DOHH2 (cell line): ENCODE results near the gene NDRG3.

Experiments used
- H3F3A ChIP-seq: fragments of 200-600 bp; sonication (generic), shearing (Covaris generic); 2 replicates; pipeline ENCODE4 v1.6.0; 2016; ENCODE audit warnings: antibody characterized with exemption, mild to moderate bottlenecking; ENCODE audit not compliant: control insufficient read depth, insufficient read depth
- H3K27ac ChIP-seq: fragments of 200-600 bp; sonication (generic); 2 replicates; pipeline ENCODE4 v1.5.1; 2014; ENCODE audit warnings: low read depth, mild to moderate bottlenecking, low read length, moderate library complexity
- H3K27me3 ChIP-seq: fragments of 200-600 bp; sonication (generic); 2 replicates; pipeline ENCODE4 v1.6.1; 2014; ENCODE audit warnings: mild to moderate bottlenecking, low read length, mixed read lengths; ENCODE audit not compliant: control insufficient read depth
- H3K36me3 ChIP-seq: fragments of 200-600 bp; sonication (generic); 2 replicates; pipeline ENCODE4 v1.6.1; 2014; ENCODE audit warnings: mild to moderate bottlenecking, low read length, moderate library complexity, mixed read lengths; ENCODE audit not compliant: control insufficient read depth
- H3K4me1 ChIP-seq: fragments of 200-600 bp; sonication (generic); 2 replicates; pipeline ENCODE4 v1.6.1; 2014; ENCODE audit warnings: mild to moderate bottlenecking, low read length, mixed read lengths; ENCODE audit not compliant: control insufficient read depth
- H3K4me2 ChIP-seq: fragments of 200-600 bp; sonication (generic); 2 replicates; pipeline ENCODE4 v1.6.0; 2014; ENCODE audit warnings: mild to moderate bottlenecking, low read length, moderate library complexity
- H3K4me3 ChIP-seq: fragments of 200-600 bp; sonication (generic); 2 replicates; pipeline ENCODE4 v1.5.1; 2014; ENCODE audit warnings: mild to moderate bottlenecking, low read length, mixed read lengths
- H3K79me2 ChIP-seq: fragments of 200-600 bp; sonication (generic); 2 replicates; pipeline ENCODE4 v1.6.1; 2014; ENCODE audit warnings: mild to moderate bottlenecking, low read length, mixed read lengths; ENCODE audit not compliant: control insufficient read depth
- H3K9me2 ChIP-seq: fragments of 200-600 bp; sonication (generic); replicated peaks from 2 replicates; pipeline ENCODE4 v1.6.1; 2014; ENCODE audit warnings: mild to moderate bottlenecking, low read length, mixed read lengths; ENCODE audit not compliant: control insufficient read depth
- H3K9me3 ChIP-seq: fragments of 200-600 bp; sonication (generic); 2 replicates; pipeline ENCODE4 v1.6.1; 2014; ENCODE audit warnings: antibody characterized with exemption, low read length, mixed read lengths; ENCODE audit not compliant: control insufficient read depth, insufficient read depth
- H4K20me1 ChIP-seq: fragments of 200-600 bp; sonication (generic); 2 replicates; pipeline ENCODE4 v1.6.0; 2014; ENCODE audit warnings: low read depth, mild to moderate bottlenecking, antibody characterized with exemption, low read length, moderate library complexity; ENCODE audit not compliant: control insufficient read depth, insufficient read depth
- EZH2phosphoT487 ChIP-seq: fragments of 200-600 bp; sonication (generic); IDR thresholded peaks from 2 replicates; pipeline ENCODE4 v1.6.1; 2017; ENCODE audit warnings: borderline replicate concordance, mild to moderate bottlenecking, antibody characterized with exemption, low read length, moderate library complexity, mixed read lengths
- TF ChIP-seq, protein P1 (sequence below): fragments of 200-600 bp; sonication (generic); IDR thresholded peaks from one replicate; pipeline ENCODE4 v1.5.1; 2014; ENCODE audit warnings: antibody characterized with exemption, mild to moderate bottlenecking, low read depth, low read length; ENCODE audit not compliant: poor library complexity, severe bottlenecking

The NDRG3 gene

GRCh38 chr20:36775826-36776225, 29.9 kb upstream of the NDRG3 start:
- peaks cover 13% of the 10 kb centered on the region for H3K36me3 ChIP-seq
- H3K4me3 ChIP-seq = no peak overlapping the region
- H3K9me2 ChIP-seq = no peaks in the 10 kb centered on the region
- no peaks in the 10 kb centered on the region for H3F3A ChIP-seq
- H3K27ac ChIP-seq = no peak overlapping the region
- peaks cover 23% of the 10 kb centered on the region for H3K4me1 ChIP-seq
- no peaks in the 10 kb centered on the region for H3K27me3 ChIP-seq
- H3K79me2 ChIP-seq = peaks cover 27% of the 10 kb centered on the region
- H4K20me1 ChIP-seq = no peaks in the 10 kb centered on the region
- no peaks in the 10 kb centered on the region for H3K9me3 ChIP-seq
- no peak overlapping the region for H3K4me2 ChIP-seq
- TF ChIP-seq, protein P1, sequence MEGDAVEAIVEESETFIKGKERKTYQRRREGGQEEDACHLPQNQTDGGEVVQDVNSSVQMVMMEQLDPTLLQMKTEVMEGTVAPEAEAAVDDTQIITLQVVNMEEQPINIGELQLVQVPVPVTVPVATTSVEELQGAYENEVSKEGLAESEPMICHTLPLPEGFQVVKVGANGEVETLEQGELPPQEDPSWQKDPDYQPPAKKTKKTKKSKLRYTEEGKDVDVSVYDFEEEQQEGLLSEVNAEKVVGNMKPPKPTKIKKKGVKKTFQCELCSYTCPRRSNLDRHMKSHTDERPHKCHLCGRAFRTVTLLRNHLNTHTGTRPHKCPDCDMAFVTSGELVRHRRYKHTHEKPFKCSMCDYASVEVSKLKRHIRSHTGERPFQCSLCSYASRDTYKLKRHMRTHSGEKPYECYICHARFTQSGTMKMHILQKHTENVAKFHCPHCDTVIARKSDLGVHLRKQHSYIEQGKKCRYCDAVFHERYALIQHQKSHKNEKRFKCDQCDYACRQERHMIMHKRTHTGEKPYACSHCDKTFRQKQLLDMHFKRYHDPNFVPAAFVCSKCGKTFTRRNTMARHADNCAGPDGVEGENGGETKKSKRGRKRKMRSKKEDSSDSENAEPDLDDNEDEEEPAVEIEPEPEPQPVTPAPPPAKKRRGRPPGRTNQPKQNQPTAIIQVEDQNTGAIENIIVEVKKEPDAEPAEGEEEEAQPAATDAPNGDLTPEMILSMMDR = no peak
- TF ChIP-seq EZH2phosphoT487 = no peak

DNA sequence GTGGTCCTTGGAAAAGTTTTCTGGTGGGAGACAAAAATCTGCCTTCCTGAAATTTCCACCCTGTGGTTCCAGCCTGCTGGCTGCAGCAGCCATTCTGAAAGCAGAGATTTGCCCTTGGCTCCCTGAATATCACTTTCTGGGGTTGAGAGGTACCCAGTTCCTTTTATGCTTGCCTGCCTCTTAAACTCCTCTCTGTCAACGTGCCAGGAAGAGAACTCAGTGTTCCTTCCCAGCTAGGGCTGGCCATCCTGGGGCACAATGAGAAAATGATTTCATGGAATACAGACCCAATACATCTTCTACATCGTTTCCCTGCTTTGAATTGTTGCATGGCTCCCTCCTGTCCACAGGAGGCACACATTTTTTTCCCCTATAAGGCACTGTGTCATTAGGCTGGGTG, 29.3 kb upstream of the NDRG3 start:
- peaks cover 34% of the 10 kb centered on the region for H3K79me2 ChIP-seq
- H3K4me1 ChIP-seq = peaks cover 29% of the 10 kb centered on the region
- TF ChIP-seq, protein P1 = no peak
- no peak for TF ChIP-seq EZH2phosphoT487
- H3K27me3 ChIP-seq = no peaks in the 10 kb centered on the region
- no peak overlapping the region for H3K27ac ChIP-seq
- no peaks in the 10 kb centered on the region for H3F3A ChIP-seq
- H3K4me2 ChIP-seq = no peak overlapping the region
- H3K9me3 ChIP-seq = no peaks in the 10 kb centered on the region
- H3K4me3 ChIP-seq = no peak overlapping the region
- no peaks in the 10 kb centered on the region for H4K20me1 ChIP-seq
- no peaks in the 10 kb centered on the region for H3K9me2 ChIP-seq
- peaks cover 20% of the 10 kb centered on the region for H3K36me3 ChIP-seq

DNA sequence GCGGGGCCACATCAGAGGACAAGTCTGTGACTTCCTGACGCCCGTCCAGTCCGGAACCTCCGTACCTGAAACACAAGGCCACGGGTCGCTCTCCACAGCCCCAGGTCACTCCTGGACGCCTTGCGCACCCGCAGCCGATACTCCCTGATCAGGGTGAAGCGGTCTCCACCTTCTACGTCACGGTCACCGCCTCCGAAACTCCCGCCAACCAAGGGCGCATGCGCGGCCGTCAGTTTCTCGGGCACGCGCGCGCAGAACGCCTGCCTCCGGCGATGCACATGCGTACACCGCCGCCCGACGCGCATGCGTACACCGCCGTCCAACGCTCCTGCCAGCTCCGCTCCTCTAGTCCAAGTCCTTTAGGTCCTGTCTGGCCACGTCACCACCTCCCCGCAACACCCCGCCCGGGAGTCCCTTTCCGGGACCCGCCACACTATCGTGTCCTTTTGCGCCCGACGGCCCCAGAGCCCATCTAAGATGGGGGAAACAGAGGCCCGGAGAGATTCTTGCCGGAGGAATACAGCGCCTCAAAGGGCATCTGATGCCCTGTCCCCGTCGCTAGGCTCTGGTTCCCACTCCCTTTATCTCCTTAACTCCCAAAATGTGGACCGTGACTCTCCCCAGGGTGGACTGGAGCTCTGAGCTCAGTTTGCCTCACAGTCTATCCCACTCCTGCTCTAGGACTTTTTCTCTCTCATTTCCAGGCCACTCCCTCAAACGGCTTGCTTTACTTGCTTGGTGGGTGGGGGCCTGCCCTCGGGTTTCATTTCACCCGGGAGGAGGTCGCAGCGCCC, 27.9 kb upstream of the NDRG3 start, which contains the start of gene DSN1:
DSN1 (minus strand) TSS at position 167 of the 794 bp plus-strand sequence. CDS start 2,305 bp downstream, outside the sequence.
- no peaks in the 10 kb centered on the region for H4K20me1 ChIP-seq
- peaks cover 31% of the 10 kb centered on the region for H3K4me1 ChIP-seq
- peak within 1 kb of the TSS; percentile 61 for H3K27ac ChIP-seq
- H3K79me2 ChIP-seq = peaks cover 43% of the 10 kb centered on the region
- peak within 1 kb of the TSS; percentile 91 for H3K4me2 ChIP-seq
- H3K9me3 ChIP-seq = no peaks in the 10 kb centered on the region
- H3F3A ChIP-seq = no peaks in the 10 kb centered on the region
- no peaks in the 10 kb centered on the region for H3K27me3 ChIP-seq
- H3K4me3 ChIP-seq = peak within 1 kb of the TSS; percentile 99
- H3K36me3 ChIP-seq = peaks cover 33% of the 10 kb centered on the region
- TF ChIP-seq, protein P1 = no peak
- TF ChIP-seq EZH2phosphoT487 = no peak
- H3K9me2 ChIP-seq = no peaks in the 10 kb centered on the region
